NCI-H226 (cell line): ENCODE measurements around the gene SLFN5.
A peak's percentile ranks its signal among the peaks of the same experiment; 100 is the strongest.
"Not testable (repeated sequence)": the region's sequence is repeated elsewhere in the genome, so short reads cannot be mapped to it uniquely, and the experiment has no call there.

Experiments used
- DNase-seq: peaks from one replicate; pipeline ENCODE4 v3.0.0-alpha.2; 2015

SLFN5 gene

GRCh38 chr17:35294756-35295155 is 51.9 kb downstream of the SLFN5 start:
- no peak for DNase-seq

- no peak for DNase-seq
These were observed 52.8 kb downstream of the SLFN5 start for GRCh38 chr17:35295686-35296085.

- DNase-seq: no peak
These were observed 54.8 kb downstream of the SLFN5 start for GRCh38 chr17:35297666-35298065.

- DNase-seq: no peak
These were observed 55.8 kb downstream of the SLFN5 start for GRCh38 chr17:35298639-35299038.

GRCh38 chr17:35299135-35299534 is 56.3 kb downstream of the SLFN5 start:
- DNase-seq: no peak

- not testable (repeated sequence) for DNase-seq
These were observed 66.5 kb downstream of the SLFN5 start for GRCh38 chr17:35309345-35309744.

GRCh38 chr17:35312346-35312745 is 69.5 kb downstream of the SLFN5 start:
- no peak for DNase-seq

GRCh38 chr17:35312790-35313711 is 70.2 kb downstream of the SLFN5 start:
- DNase-seq: peak; percentile 48

GRCh38 chr17:35313875-35314409 is 71.1 kb downstream of the SLFN5 start:
- no peak for DNase-seq

GRCh38 chr17:35314415-35315216 is 71.7 kb downstream of the SLFN5 start:
- DNase-seq: no peak

GRCh38 chr17:35315283-35315682 is 72.4 kb downstream of the SLFN5 start:
- DNase-seq: peak; percentile 75

- DNase-seq: no peak
These were observed 73.1 kb downstream of the SLFN5 start for GRCh38 chr17:35315971-35316370.

- no peak for DNase-seq
These were observed 79.9 kb downstream of the SLFN5 start for GRCh38 chr17:35322749-35323148.
